GM23248 (cell line): ENCODE results near the gene HERC3. TPM values are rescaled to one million over a fixed set of nuclear protein-coding genes. Genes with fewer than 3 reads are reported as not detected.

Experiments used
- DNase-seq: peaks from one replicate; pipeline ENCODE4 v3.0.0-alpha.2; 2015
- H2AFZ ChIP-seq: fragments of 200-600 bp; sonication (generic); 2 replicates; pipeline ENCODE4 v1.6.1; 2016; ENCODE audit warnings: antibody characterized with exemption
- H3F3A ChIP-seq: fragments of 200-600 bp; sonication (generic); 2 replicates; pipeline ENCODE4 v1.6.1; 2016; ENCODE audit warnings: mild to moderate bottlenecking, antibody characterized with exemption, mixed run types; ENCODE audit not compliant: insufficient read depth
- H3K27ac ChIP-seq: fragments of 200-600 bp; sonication (generic); 2 replicates; pipeline ENCODE4 v1.5.1; 2016; ENCODE audit warnings: mild to moderate bottlenecking
- H3K27me3 ChIP-seq: fragments of 200-600 bp; sonication (generic); replicated peaks from 2 replicates; pipeline ENCODE4 v1.6.1; 2016; ENCODE audit warnings: mild to moderate bottlenecking; ENCODE audit not compliant: insufficient read depth
- H3K36me3 ChIP-seq: fragments of 200-600 bp; sonication (generic); 2 replicates; pipeline ENCODE4 v1.6.1; 2016; ENCODE audit warnings: low read depth, mild to moderate bottlenecking
- H3K4me1 ChIP-seq: fragments of 200-600 bp; sonication (generic); 2 replicates; pipeline ENCODE4 v1.6.1; 2016; ENCODE audit warnings: mild to moderate bottlenecking; ENCODE audit not compliant: insufficient read depth
- H3K4me2 ChIP-seq: fragments of 200-600 bp; sonication (generic); one replicate; pipeline ENCODE4 v1.6.1; 2016; ENCODE audit warnings: mild to moderate bottlenecking; ENCODE audit not compliant: unreplicated experiment
- H3K4me3 ChIP-seq: fragments of 200-600 bp; sonication (generic); 2 replicates; pipeline ENCODE4 v1.5.1; 2016; ENCODE audit warnings: mild to moderate bottlenecking
- H3K79me2 ChIP-seq: fragments of 200-600 bp; sonication (generic); 2 replicates; pipeline ENCODE4 v1.6.1; 2016; ENCODE audit warnings: mild to moderate bottlenecking; ENCODE audit not compliant: insufficient read depth
- H3K9ac ChIP-seq: fragments of 200-600 bp; sonication (generic); 2 replicates; pipeline ENCODE4 v1.6.1; 2016; ENCODE audit warnings: mild to moderate bottlenecking
- H3K9me2 ChIP-seq: fragments of 200-600 bp; sonication (generic); 2 replicates; pipeline ENCODE4 v1.6.1; 2016; ENCODE audit warnings: mixed run types, mild to moderate bottlenecking, moderate library complexity; ENCODE audit not compliant: insufficient read depth
- H3K9me3 ChIP-seq: fragments of 200-600 bp; sonication (generic); one replicate; pipeline ENCODE4 v1.6.1; 2017; ENCODE audit warnings: low read depth
- H4K20me1 ChIP-seq: fragments of 200-600 bp; sonication (generic); 2 replicates; pipeline ENCODE4 v1.6.0; 2016; ENCODE audit not compliant: insufficient read depth
- EZH2 ChIP-seq: fragments of 200-600 bp; sonication (generic); IDR thresholded peaks from 2 replicates; pipeline ENCODE4 v1.6.1; 2018; ENCODE audit warnings: antibody characterized with exemption, mild to moderate bottlenecking; ENCODE audit not compliant: insufficient read depth, poor library complexity, severe bottlenecking
- EZH2phosphoT487 ChIP-seq: fragments of 200-600 bp; sonication (generic); IDR thresholded peaks from 2 replicates; pipeline ENCODE4 v1.6.1; 2018; ENCODE audit warnings: antibody characterized with exemption, moderate library complexity, mild to moderate bottlenecking, low read depth; ENCODE audit not compliant: insufficient read depth
- WGBS, 2 experiments: methylation state at CpG; one replicate each; pipeline ENCODE4 v1.1.6; 2015 to 2017; ENCODE audit warnings: low lambda C conversion rate in 2 of 2, low coverage in 1 of 2; ENCODE audit errors: missing lambda C conversion rate in 2 of 2; 5-methylcytosine and 5-hydroxymethylcytosine counted together
- in situ Hi-C: fragments of 300-500 bp; cut with MboI; formaldehyde crosslinking; loops from 2 replicates; pipeline ENCODE4 v1.15.0; 2020
- polyA plus RNA-seq: library from polyadenylated mRNA; unstranded; fragments of >200 nt; fragmentation: Nextera tagmentation; extraction: Ambion mirVana; gene quantifications from 2 replicates; pipeline ENCODE4 v1.2.1, GENCODE V29; 2016
- small RNA-seq: library from RNA; depleted of rRNA; stranded (forward); fragments of <200 nt; gene quantifications from one replicate; pipeline ENCODE3, GENCODE V24; 2014; ENCODE audit warnings: low read depth, low replicate concordance
- total RNA-seq: library from RNA; depleted of rRNA; stranded (reverse); fragments of >200 nt; shearing (Covaris generic); gene quantifications from 2 replicates; pipeline ENCODE4 v1.2.3, GENCODE V29; 2014; rRNA removed

HERC3 gene
- total and polyA plus RNA-seq, 2 experiments from 2014 or later, result 25.8 to 27.6 TPM

- H3K4me2 ChIP-seq, result no peak overlapping the region
- no peak overlapping the region for H2AFZ ChIP-seq
- no peak overlapping the region for H3K27ac ChIP-seq
- H3K27me3 ChIP-seq, result no peaks in the 10 kb centered on the region
- H3K4me1 ChIP-seq, result peaks cover 15% of the 10 kb centered on the region
- no peaks in the 10 kb centered on the region for H3K9me3 ChIP-seq
- in situ Hi-C loops, result no loop called here
- no peaks in the 10 kb centered on the region for H4K20me1 ChIP-seq
- H3F3A ChIP-seq, result no peaks in the 10 kb centered on the region
- DNase-seq, result no peak
- H3K79me2 ChIP-seq, result no peaks in the 10 kb centered on the region
- TF ChIP-seq EZH2phosphoT487, result no peak
- no peak for TF ChIP-seq EZH2
- WGBS, 2 experiments, result 96 to 97% methylated on average over 3 of the region's 3 CpGs
- H3K9me2 ChIP-seq, result no peaks in the 10 kb centered on the region
- no peak overlapping the region for H3K9ac ChIP-seq
- no peaks in the 10 kb centered on the region for H3K36me3 ChIP-seq
- no peak overlapping the region for H3K4me3 ChIP-seq
Measured at GRCh38 chr4:88754796-88755195, 162.5 kb downstream of the HERC3 start.

GRCh38 chr4:88755454-88755853 is 163.2 kb downstream of the HERC3 start:
- in situ Hi-C loops, result no loop called here
- Histone ChIP-seq H3K9me3 (no peaks in the 10 kb centered on the region), H3K4me1 (peaks cover 15% of the 10 kb centered on the region), H2AFZ (no peak overlapping the region), H3K4me3 (no peak overlapping the region), H3K9me2 (no peaks in the 10 kb centered on the region), H3K79me2 (no peaks in the 10 kb centered on the region), H3F3A (no peaks in the 10 kb centered on the region), H3K9ac (no peak overlapping the region), H3K4me2 (no peak overlapping the region), H3K27me3 (no peaks in the 10 kb centered on the region), H3K27ac (no peak overlapping the region), H4K20me1 (no peaks in the 10 kb centered on the region), H3K36me3 (no peaks in the 10 kb centered on the region)
- DNase-seq, result no peak
- WGBS, 2 experiments, result 92 to 100% methylated on average over 1 of the region's 1 CpG
- TF ChIP-seq EZH2phosphoT487 (no peak), EZH2 (no peak)

GRCh38 chr4:88756149-88756548 is 163.9 kb downstream of the HERC3 start:
- H2AFZ ChIP-seq, result no peak overlapping the region
- H3K79me2 ChIP-seq, result no peaks in the 10 kb centered on the region
- no peak overlapping the region for H3K4me2 ChIP-seq
- no peak overlapping the region for H3K27ac ChIP-seq
- H3K4me1 ChIP-seq, result peaks cover 15% of the 10 kb centered on the region
- H3K9me3 ChIP-seq, result no peaks in the 10 kb centered on the region
- TF ChIP-seq EZH2phosphoT487, result no peak
- TF ChIP-seq EZH2, result no peak
- no peaks in the 10 kb centered on the region for H3K9me2 ChIP-seq
- H3K27me3 ChIP-seq, result no peaks in the 10 kb centered on the region
- H3K4me3 ChIP-seq, result no peak overlapping the region
- in situ Hi-C loops, result no loop called here
- WGBS, 2 experiments, result 91 to 96% methylated on average over 5 of the region's 5 CpGs
- no peaks in the 10 kb centered on the region for H3F3A ChIP-seq
- no peaks in the 10 kb centered on the region for H4K20me1 ChIP-seq
- no peak overlapping the region for H3K9ac ChIP-seq
- DNase-seq, result no peak
- H3K36me3 ChIP-seq, result no peaks in the 10 kb centered on the region

- no peak overlapping the region for H3K4me2 ChIP-seq
- H3K9ac ChIP-seq, result no peak overlapping the region
- no peak overlapping the region for H2AFZ ChIP-seq
- H3K36me3 ChIP-seq, result no peaks in the 10 kb centered on the region
- H3K4me3 ChIP-seq, result no peak overlapping the region
- H3K9me2 ChIP-seq, result no peaks in the 10 kb centered on the region
- H3K27me3 ChIP-seq, result no peaks in the 10 kb centered on the region
- no peaks in the 10 kb centered on the region for H3F3A ChIP-seq
- in situ Hi-C loops, result no loop called here
- H4K20me1 ChIP-seq, result no peaks in the 10 kb centered on the region
- DNase-seq, result no peak
- no peak overlapping the region for H3K27ac ChIP-seq
- H3K9me3 ChIP-seq, result no peaks in the 10 kb centered on the region
- H3K4me1 ChIP-seq, result peaks cover 15% of the 10 kb centered on the region
- TF ChIP-seq EZH2phosphoT487 (no peak), EZH2 (no peak)
- H3K79me2 ChIP-seq, result no peaks in the 10 kb centered on the region
Measured at GRCh38 chr4:88757067-88757466, 164.8 kb downstream of the HERC3 start.

GRCh38 chr4:88757776-88758175 is 165.5 kb downstream of the HERC3 start:
- H3K9me3 ChIP-seq, result no peaks in the 10 kb centered on the region
- no peak overlapping the region for H3K4me3 ChIP-seq
- no peak overlapping the region for H3K9ac ChIP-seq
- no peaks in the 10 kb centered on the region for H3K9me2 ChIP-seq
- H2AFZ ChIP-seq, result no peak overlapping the region
- in situ Hi-C loops, result no loop called here
- H3K36me3 ChIP-seq, result no peaks in the 10 kb centered on the region
- no peak overlapping the region for H3K4me2 ChIP-seq
- no peaks in the 10 kb centered on the region for H3K27me3 ChIP-seq
- WGBS, 2 experiments, result 95 to 96% methylated on average over 6 of the region's 6 CpGs
- H3K4me1 ChIP-seq, result peaks cover 15% of the 10 kb centered on the region
- H4K20me1 ChIP-seq, result no peaks in the 10 kb centered on the region
- no peak overlapping the region for H3K27ac ChIP-seq
- no peaks in the 10 kb centered on the region for H3K79me2 ChIP-seq
- DNase-seq, result no peak
- no peak for TF ChIP-seq EZH2phosphoT487
- TF ChIP-seq EZH2, result no peak
- H3F3A ChIP-seq, result no peaks in the 10 kb centered on the region

Small RNA genes within 50 kb of the gene (small RNA-seq; reads per million reads assigned to genes)
- gene RF02115 (not detected), gene RNU6-33P (not detected)

Other genes starting within 250 kb of the HERC3 start
- 0.51 and 1.1 TPM in 2 replicates for gene HERC6, start 213.6 kb upstream of the HERC3 start, total RNA-seq
- gene HERC6, start 213.6 kb upstream of the HERC3 start, polyA plus RNA-seq, result 1.2 and 1.3 TPM in 2 replicates
- gene HERC5, start 135.4 kb upstream of the HERC3 start, total RNA-seq, result 0.32 TPM in 1 of 2 replicates, not detected in the other
- 0.10 TPM in 2 replicates for gene HERC5, start 135.4 kb upstream of the HERC3 start, polyA plus RNA-seq
- gene PYURF, start 68.7 kb upstream of the HERC3 start, total RNA-seq, result 93.8 and 118 TPM in 2 replicates
- 178 TPM in 2 replicates for gene PYURF, start 68.7 kb upstream of the HERC3 start, polyA plus RNA-seq
- gene NAP1L5, start 105.3 kb downstream of the HERC3 start, total RNA-seq, result 0.89 and 8.8 TPM in 2 replicates
- 5.2 and 6.7 TPM in 2 replicates for gene NAP1L5, start 105.3 kb downstream of the HERC3 start, polyA plus RNA-seq